SK-N-MC (cell line): ENCODE measurements around the gene DNAJC2.

Experiments used
- DNase-seq: peaks from one replicate; pipeline ENCODE4 v3.0.0-alpha.2; 2011; ENCODE audit warnings: low read depth, low spot score
- H3K27ac ChIP-seq: fragments of 200-600 bp; sonication (generic); 2 replicates; pipeline ENCODE4 v1.5.1; 2016; ENCODE audit warnings: mixed run types
- H3K36me3 ChIP-seq: fragments of 200-600 bp; sonication (generic); 2 replicates; pipeline ENCODE4 v1.6.1; 2017; ENCODE audit warnings: antibody characterized with exemption, low read length, mixed read lengths; ENCODE audit not compliant: insufficient read depth
- H3K4me3 ChIP-seq: fragments of 200-600 bp; sonication (generic); 2 replicates; pipeline ENCODE4 v1.5.1; 2016
- H3K9ac ChIP-seq: fragments of 200-600 bp; sonication (generic); 2 replicates; pipeline ENCODE4 v1.8.0; 2017; ENCODE audit warnings: mixed run types, mixed read lengths; ENCODE audit not compliant: insufficient read length
- H3K9me3 ChIP-seq: fragments of 200-600 bp; sonication (generic); 2 replicates; pipeline ENCODE4 v1.6.1; 2017; ENCODE audit warnings: low read depth, mild to moderate bottlenecking, antibody characterized with exemption, low read length, moderate library complexity, mixed read lengths
- EZH2 ChIP-seq: fragments of 200-600 bp; sonication (generic); IDR thresholded peaks from one replicate; pipeline ENCODE4 v1.6.1; 2017; ENCODE audit warnings: antibody characterized with exemption
- FOXP2 ChIP-seq: optimal IDR thresholded peaks from 2 replicates; pipeline ENCODE3; 2011; ENCODE audit warnings: mild to moderate bottlenecking, moderate library complexity; ENCODE audit not compliant: insufficient read depth; ENCODE audit errors: extremely low read length, control extremely low read depth
- POLR2AphosphoS5 ChIP-seq: IDR thresholded peaks from 2 replicates; pipeline ENCODE4 v1.6.1; 2012; ENCODE audit warnings: mild to moderate bottlenecking, low read depth, low read length, borderline replicate concordance

DNAJC2 gene

GRCh38 chr7:103346396-103346795 is 1.8 kb upstream of the DNAJC2 start:
- Histone ChIP-seq H3K27ac (0 out of 2 replicates have a peak overlapping the region, but pooled peaks have one; percentile 92), H3K9me3 (no peaks in the 10 kb centered on the region), H3K4me3 (no peak overlapping the region), H3K36me3 (peaks cover 29% of the 10 kb centered on the region), H3K9ac (no peak overlapping the region)
- no peak for DNase-seq
- no peak for TF ChIP-seq FOXP2
- TF ChIP-seq POLR2AphosphoS5, result no peak
- no peak for TF ChIP-seq EZH2

- peak overlapping the region; percentile 95 for H3K4me3 ChIP-seq
- DNase-seq, result no peak
- H3K9me3 ChIP-seq, result no peaks in the 10 kb centered on the region
- H3K9ac ChIP-seq, result peak overlapping the region; percentile 93
- H3K27ac ChIP-seq, result peak overlapping the region; percentile 80
- peaks cover 35% of the 10 kb centered on the region for H3K36me3 ChIP-seq
- TF ChIP-seq EZH2 (no peak), FOXP2 (no peak), POLR2AphosphoS5 (no peak)
Measured at GRCh38 chr7:103343758-103344452, 662 bp downstream of the DNAJC2 start.

GRCh38 chr7:103343332-103343731 is 1.2 kb downstream of the DNAJC2 start:
- H3K36me3 ChIP-seq, result peaks cover 34% of the 10 kb centered on the region
- H3K27ac ChIP-seq, result peak overlapping the region; percentile 80; the same call in 1 of the 2 replicates
- H3K9ac ChIP-seq, result peak overlapping the region; percentile 93
- no peaks in the 10 kb centered on the region for H3K9me3 ChIP-seq
- H3K4me3 ChIP-seq, result peak overlapping the region; percentile 95
- DNase-seq, result no peak
- TF ChIP-seq FOXP2 (no peak), POLR2AphosphoS5 (no peak), EZH2 (no peak)

- Histone ChIP-seq H3K36me3 (peaks cover 49% of the 10 kb centered on the region), H3K9ac (no peak overlapping the region), H3K9me3 (no peaks in the 10 kb centered on the region), H3K4me3 (no peak overlapping the region), H3K27ac (0 out of 2 replicates have a peak overlapping the region, but pooled peaks have one; percentile 32)
- no peak for DNase-seq
- TF ChIP-seq POLR2AphosphoS5 (no peak), EZH2 (no peak), FOXP2 (no peak)
Measured at GRCh38 chr7:103341466-103341865, 3.1 kb downstream of the DNAJC2 start.

- H3K9me3 ChIP-seq, result no peaks in the 10 kb centered on the region
- peaks cover 72% of the 10 kb centered on the region for H3K36me3 ChIP-seq
- H3K27ac ChIP-seq, result no peak overlapping the region
- no peak overlapping the region for H3K4me3 ChIP-seq
- no peak for DNase-seq
- TF ChIP-seq EZH2 (no peak), POLR2AphosphoS5 (no peak), FOXP2 (no peak)
- no peak overlapping the region for H3K9ac ChIP-seq
Measured at GRCh38 chr7:103338864-103339263, 5.7 kb downstream of the DNAJC2 start.

- no peaks in the 10 kb centered on the region for H3K9me3 ChIP-seq
- TF ChIP-seq FOXP2, result no peak
- no peak for TF ChIP-seq EZH2
- no peak for TF ChIP-seq POLR2AphosphoS5
- H3K27ac ChIP-seq, result no peak overlapping the region
- H3K4me3 ChIP-seq, result no peak overlapping the region
- no peak for DNase-seq
- H3K36me3 ChIP-seq, result peaks cover 83% of the 10 kb centered on the region
- no peak overlapping the region for H3K9ac ChIP-seq
Measured at GRCh38 chr7:103336761-103337160, 7.8 kb downstream of the DNAJC2 start.

GRCh38 chr7:103325744-103326143 is 18.8 kb downstream of the DNAJC2 start:
- TF ChIP-seq FOXP2, result no peak
- no peak for TF ChIP-seq POLR2AphosphoS5
- TF ChIP-seq EZH2, result no peak
- Histone ChIP-seq H3K9me3 (no peaks in the 10 kb centered on the region), H3K9ac (no peak overlapping the region), H3K36me3 (peaks cover 79% of the 10 kb centered on the region), H3K4me3 (no peak overlapping the region), H3K27ac (no peak overlapping the region)
- no peak for DNase-seq

- peaks cover 93% of the 10 kb centered on the region for H3K36me3 ChIP-seq
- H3K9ac ChIP-seq, result no peak overlapping the region
- no peaks in the 10 kb centered on the region for H3K9me3 ChIP-seq
- peak overlapping the region; percentile 16; the same call in 1 of the 2 replicates for H3K27ac ChIP-seq
- no peak for DNase-seq
- no peak overlapping the region for H3K4me3 ChIP-seq
- TF ChIP-seq EZH2, result no peak
- TF ChIP-seq FOXP2, result no peak
- TF ChIP-seq POLR2AphosphoS5, result no peak
Measured at GRCh38 chr7:103317009-103317408, 27.6 kb downstream of the DNAJC2 start.

GRCh38 chr7:103316380-103316941 is 28.1 kb downstream of the DNAJC2 start:
- TF ChIP-seq POLR2AphosphoS5 (no peak), FOXP2 (no peak), EZH2 (no peak)
- Histone ChIP-seq H3K36me3 (peaks cover 94% of the 10 kb centered on the region), H3K9ac (no peak overlapping the region), H3K4me3 (no peak overlapping the region), H3K9me3 (no peaks in the 10 kb centered on the region), H3K27ac (peak overlapping the region; percentile 16; the same call in 1 of the 2 replicates)
- DNase-seq, result no peak
